Gastroesophageal sphincter (tissue), 3 donors: ENCODE measurements around the gene VENTX.

Experiments
- EP300 ChIP-seq: sonication (generic); formaldehyde crosslinking; IDR thresholded peaks from one replicate; pipeline ENCODE4 v1.6.1; 2017; ENCODE audit warnings: antibody characterized with exemption, mild to moderate bottlenecking
- POLR2A ChIP-seq, 2 donors: fragments of 450-650 bp; IDR thresholded peaks; one replicate each; pipeline ENCODE4 v1.6.1; 2017; ENCODE audit warnings: antibody characterized with exemption in 2 of 2, mild to moderate bottlenecking in 2 of 2, moderate library complexity in 1 of 2
- POLR2AphosphoS5 ChIP-seq: sonication (generic); formaldehyde crosslinking; IDR thresholded peaks from one replicate; pipeline ENCODE4 v1.6.1; 2017; ENCODE audit warnings: antibody characterized with exemption
- TF ChIP-seq, protein P1 (sequence below), 4 experiments: fragments of 200-600 bp in 2 of 4; fragments of 450-650 bp in 2 of 4; sonication (generic) in 1 of 4; IDR thresholded peaks; one replicate each; pipeline ENCODE4 v1.5.1; 2017 to 2019; ENCODE audit warnings: antibody characterized with exemption in 4 of 4, mild to moderate bottlenecking in 2 of 4, moderate library complexity in 2 of 4

DNA sequence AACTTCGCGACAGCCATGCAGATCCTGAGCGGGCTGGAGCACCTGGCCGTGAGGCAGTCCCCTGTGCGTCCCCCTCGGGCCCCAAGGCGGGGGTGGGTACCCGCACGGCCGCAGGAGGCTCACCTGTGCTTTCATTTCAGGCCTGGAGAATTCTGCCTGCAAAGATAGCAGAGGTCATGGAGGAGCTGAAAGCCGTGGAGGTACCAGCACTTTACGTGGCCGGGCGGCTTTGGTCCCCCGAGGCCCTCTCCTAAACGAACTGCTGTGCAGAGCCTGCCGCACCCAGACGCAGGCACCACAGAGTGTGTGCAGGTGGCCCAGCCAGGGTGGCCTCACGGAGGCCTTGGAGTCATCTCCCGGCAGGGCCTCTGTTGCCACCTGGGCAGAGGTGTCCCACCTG, 18.8 kb upstream of the VENTX start:
- TF ChIP-seq, protein P1, sequence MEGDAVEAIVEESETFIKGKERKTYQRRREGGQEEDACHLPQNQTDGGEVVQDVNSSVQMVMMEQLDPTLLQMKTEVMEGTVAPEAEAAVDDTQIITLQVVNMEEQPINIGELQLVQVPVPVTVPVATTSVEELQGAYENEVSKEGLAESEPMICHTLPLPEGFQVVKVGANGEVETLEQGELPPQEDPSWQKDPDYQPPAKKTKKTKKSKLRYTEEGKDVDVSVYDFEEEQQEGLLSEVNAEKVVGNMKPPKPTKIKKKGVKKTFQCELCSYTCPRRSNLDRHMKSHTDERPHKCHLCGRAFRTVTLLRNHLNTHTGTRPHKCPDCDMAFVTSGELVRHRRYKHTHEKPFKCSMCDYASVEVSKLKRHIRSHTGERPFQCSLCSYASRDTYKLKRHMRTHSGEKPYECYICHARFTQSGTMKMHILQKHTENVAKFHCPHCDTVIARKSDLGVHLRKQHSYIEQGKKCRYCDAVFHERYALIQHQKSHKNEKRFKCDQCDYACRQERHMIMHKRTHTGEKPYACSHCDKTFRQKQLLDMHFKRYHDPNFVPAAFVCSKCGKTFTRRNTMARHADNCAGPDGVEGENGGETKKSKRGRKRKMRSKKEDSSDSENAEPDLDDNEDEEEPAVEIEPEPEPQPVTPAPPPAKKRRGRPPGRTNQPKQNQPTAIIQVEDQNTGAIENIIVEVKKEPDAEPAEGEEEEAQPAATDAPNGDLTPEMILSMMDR (IDR thresholded peaks at IDR 0.05) = no peak
- no peak for TF ChIP-seq POLR2AphosphoS5
- no peak for TF ChIP-seq POLR2A (IDR thresholded peaks at IDR 0.05)
- TF ChIP-seq EP300 = no peak
